Activated B cell treated with CpG ODN at 0.5 μM for 24 hours (primary cell): ENCODE results near the gene OS9. TPM values are rescaled to one million over a fixed set of nuclear protein-coding genes. Genes with fewer than 3 reads are reported as not detected.

Experiments
- ATAC-seq: fragments of 200-7000 bp; cut with Tn5 transposase; one replicate; pipeline ENCODE4 v1.10.0; 2021; ENCODE audit warnings: low read depth, mild to moderate bottlenecking, moderate library complexity
- CTCF ChIA-PET: fragments of 350-600 bp; sonication (Branson Sonifier 250); formaldehyde crosslinking; loops from one replicate; lab custom pipeline; 2021; ENCODE audit warnings: antibody characterized with exemption; lab: Charles Lee
- POLR2A ChIA-PET: fragments of 350-600 bp; sonication (Branson Sonifier 250); formaldehyde crosslinking; loops from one replicate; lab custom pipeline; 2021; ENCODE audit warnings: antibody characterized with exemption; lab: Charles Lee
- DNase-seq: peaks from one replicate; pipeline ENCODE4 v3.0.0; 2022
- H3K27ac Mint-ChIP-seq: one replicate; pipeline ENCODE4 v1.8.0; 2020; ENCODE audit warnings: mixed read lengths
- H3K27me3 Mint-ChIP-seq: one replicate; pipeline ENCODE4 v1.8.0; 2021; ENCODE audit warnings: mixed read lengths
- H3K36me3 Mint-ChIP-seq: one replicate; pipeline ENCODE4 v1.8.0; 2021; ENCODE audit warnings: low read depth, mixed read lengths
- H3K4me1 Mint-ChIP-seq: one replicate; pipeline ENCODE4 v1.8.0; 2021; ENCODE audit warnings: mixed read lengths
- H3K4me3 Mint-ChIP-seq: one replicate; pipeline ENCODE4 v1.8.0; 2020; ENCODE audit warnings: mild to moderate bottlenecking, mixed read lengths
- H3K9me3 Mint-ChIP-seq: one replicate; pipeline ENCODE4 v1.8.0; 2020; ENCODE audit warnings: mixed read lengths
- CTCF ChIP-seq: fragments of 200-600 bp; IDR thresholded peaks from one replicate; pipeline ENCODE4 v1.8.0; 2022; ENCODE audit warnings: antibody characterized with exemption, mild to moderate bottlenecking
- intact Hi-C: fragments of 100-400 bp; cut with micrococcal nuclease; formaldehyde crosslinking; loops from one replicate; pipeline ENCODE4 v1.15.1; 2024
- total RNA-seq: library from RNA; stranded (reverse); gene quantifications from 2 replicates; pipeline ENCODE4 v1.2.3, GENCODE V29; 2022

The OS9 gene
- total RNA-seq, 1 donor from 2014 or later: 166 TPM

- intact Hi-C loops: no loop called here
Observed at GRCh38 chr12:57698414-57698813, 4.5 kb downstream of the OS9 start.

GRCh38 chr12:57700317-57700716, 6.4 kb downstream of the OS9 start:
- DNase-seq (no peak), ATAC-seq (no peak)
- no peak overlapping the region for H3K4me3 Mint-ChIP-seq
- peaks cover 78% of the 10 kb centered on the region for H3K36me3 Mint-ChIP-seq
- no peaks in the 10 kb centered on the region for H3K27me3 Mint-ChIP-seq
- peaks cover 5% of the 10 kb centered on the region for H3K9me3 Mint-ChIP-seq
- H3K4me1 Mint-ChIP-seq: peaks cover 30% of the 10 kb centered on the region
- no peak for TF ChIP-seq CTCF
- intact Hi-C loops: no loop called here
- POLR2A ChIA-PET: no interaction called here
- H3K27ac Mint-ChIP-seq: peak overlapping the region; percentile 27
- CTCF ChIA-PET: no interaction called here

More at GRCh38 chr12:57698414-57698813, 4.5 kb downstream of the OS9 start:
- H3K4me1 Mint-ChIP-seq: peaks cover 30% of the 10 kb centered on the region
- ChIA-PET CTCF (no interaction called here), POLR2A (no interaction called here)
- ATAC-seq: no peak
- no peak for DNase-seq
- H3K4me3 Mint-ChIP-seq: no peak overlapping the region
- peaks cover 5% of the 10 kb centered on the region for H3K9me3 Mint-ChIP-seq
- no peak for TF ChIP-seq CTCF
- peaks cover 66% of the 10 kb centered on the region for H3K36me3 Mint-ChIP-seq
- no peaks in the 10 kb centered on the region for H3K27me3 Mint-ChIP-seq
- no peak overlapping the region for H3K27ac Mint-ChIP-seq

- peaks cover 71% of the 10 kb centered on the region for H3K36me3 Mint-ChIP-seq
- no peak for DNase-seq
- no peak for ATAC-seq
Observed at GRCh38 chr12:57707250-57707649, 13.3 kb downstream of the OS9 start.

GRCh38 chr12:57708296-57708695, 14.4 kb downstream of the OS9 start:
- Mint-ChIP-seq H3K9me3 (no peaks in the 10 kb centered on the region), H3K27me3 (no peaks in the 10 kb centered on the region), H3K27ac (no peak overlapping the region), H3K4me3 (no peak overlapping the region), H3K36me3 (peaks cover 69% of the 10 kb centered on the region), H3K4me1 (peaks cover 4% of the 10 kb centered on the region)
- ChIA-PET POLR2A (interaction anchor here (1.4 kb wide), 1 partner anchor 14 kb away, joined by 5 read pairs; the partner anchor contains the start of gene OS9), CTCF (no interaction called here)
- no peak for TF ChIP-seq CTCF
- ATAC-seq: no peak
- intact Hi-C loops: no loop called here
- DNase-seq: no peak

More at GRCh38 chr12:57707250-57707649, 13.3 kb downstream of the OS9 start:
- ChIA-PET CTCF (no interaction called here), POLR2A (interaction anchor here (1.4 kb wide), 1 partner anchor 13 kb away, joined by 5 read pairs; the partner anchor contains the start of gene OS9)
- H3K27me3 Mint-ChIP-seq: no peaks in the 10 kb centered on the region
- H3K4me3 Mint-ChIP-seq: no peak overlapping the region
- intact Hi-C loops: loop anchor here (1.0 kb wide), 1 partner anchor 22 kb away; no protein-coding TSS in a partner anchor
- peaks cover 5% of the 10 kb centered on the region for H3K9me3 Mint-ChIP-seq
- no peak for TF ChIP-seq CTCF
- no peak overlapping the region for H3K27ac Mint-ChIP-seq
- H3K4me1 Mint-ChIP-seq: peaks cover 10% of the 10 kb centered on the region

- no peaks in the 10 kb centered on the region for H3K9me3 Mint-ChIP-seq
- no peak overlapping the region for H3K27ac Mint-ChIP-seq
- CTCF ChIA-PET: no interaction called here
- intact Hi-C loops: no loop called here
- no peak for DNase-seq
- no peak for ATAC-seq
- no peak overlapping the region for H3K4me3 Mint-ChIP-seq
- POLR2A ChIA-PET: no interaction called here
- TF ChIP-seq CTCF: no peak
- peaks cover 67% of the 10 kb centered on the region for H3K36me3 Mint-ChIP-seq
- peaks cover 16% of the 10 kb centered on the region for H3K4me1 Mint-ChIP-seq
- H3K27me3 Mint-ChIP-seq: no peaks in the 10 kb centered on the region
Observed at GRCh38 chr12:57712701-57713100, 18.8 kb downstream of the OS9 start.
